Left colon (tissue), 2 donors: ENCODE results near the gene CCDC127. TPM values are rescaled to one million over a fixed set of nuclear protein-coding genes. Genes with fewer than 3 reads are reported as not detected.
A peak's percentile ranks its signal among the peaks of the same experiment; 100 is the strongest.
"Not testable (repeated sequence)": the region's sequence is repeated elsewhere in the genome, so short reads cannot be mapped to it uniquely, and the experiment has no call there.

ENCODE experiments used
- ATAC-seq: fragments of 200-7000 bp; cut with Tn5 transposase; one replicate; pipeline ENCODE4 v1.9.1; 2020; ENCODE audit warnings: mild to moderate bottlenecking, moderate library complexity
- DNase-seq, 2 donors: peaks; one replicate each; pipeline ENCODE4 v3.0.0-alpha.2; 2020
- intact Hi-C, 2 donors: fragments of 100-400 bp; cut with DNase I in 1 of 2; cut with micrococcal nuclease in 1 of 2; formaldehyde crosslinking; loops; one replicate each; pipeline versions ENCODE4 v1.11.2 to v1.14.0; 2022; cut with DNase I, micrococcal nuclease
- total RNA-seq, 2 donors: library from RNA; stranded (reverse); fragmentation: NEBNext Ultra II Directional; extraction: Animal tissue kit (Norgen Biotek cat#: 25700); gene quantifications; one replicate each; pipeline ENCODE4 v1.2.1, GENCODE V29; 2021
- donor health status: DM: no; HTN: no; CAD: no.
- donor health status: DM: yes; HTN: yes; CAD: no.

CCDC127 gene
- total RNA-seq, 2 donors from 2014 or later = 3.7 to 3.8 TPM

DNA sequence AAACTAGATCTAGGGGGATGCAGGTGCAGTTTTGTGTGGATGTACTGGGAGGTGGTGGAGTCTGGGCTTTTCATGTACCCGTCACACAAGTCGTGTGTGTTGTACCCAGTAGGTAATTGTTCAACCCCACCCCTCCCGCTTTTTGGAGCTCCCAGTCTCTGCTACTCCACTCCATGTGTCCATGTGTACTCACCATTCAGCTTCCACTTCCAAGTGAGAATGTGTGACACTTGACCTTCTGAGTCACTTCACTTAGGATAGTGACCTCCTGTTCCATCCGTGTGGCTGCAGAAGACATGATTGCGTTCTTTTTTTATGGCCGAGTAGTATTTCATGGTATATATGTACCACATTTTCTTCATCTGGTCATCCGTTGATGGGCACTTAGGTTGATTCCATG, 22.6 kb upstream of the CCDC127 start:
- ATAC-seq, intact Hi-C loops, DNase-seq: not testable (repeated sequence)

DNA sequence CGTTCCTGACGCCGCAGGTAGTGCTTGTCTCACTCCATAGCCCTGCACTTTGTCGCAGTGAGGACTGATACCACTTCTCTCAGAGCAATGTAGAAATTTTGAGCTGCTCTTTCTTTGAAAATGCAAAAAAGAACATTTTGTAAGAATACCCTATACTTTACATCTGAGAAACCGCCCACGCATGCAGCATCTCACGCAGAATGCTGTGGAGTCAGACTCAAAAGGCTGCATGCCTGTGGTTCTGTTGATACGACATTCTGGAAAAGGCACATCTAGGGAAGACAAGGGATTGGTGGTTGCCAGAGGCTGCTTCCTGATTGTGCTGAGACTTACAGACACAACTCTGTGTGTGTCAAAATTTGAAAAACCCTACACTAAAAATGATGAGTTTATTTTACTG, 20.0 kb upstream of the CCDC127 start:
- intact Hi-C loops, ATAC-seq, DNase-seq: not testable (repeated sequence)

DNA sequence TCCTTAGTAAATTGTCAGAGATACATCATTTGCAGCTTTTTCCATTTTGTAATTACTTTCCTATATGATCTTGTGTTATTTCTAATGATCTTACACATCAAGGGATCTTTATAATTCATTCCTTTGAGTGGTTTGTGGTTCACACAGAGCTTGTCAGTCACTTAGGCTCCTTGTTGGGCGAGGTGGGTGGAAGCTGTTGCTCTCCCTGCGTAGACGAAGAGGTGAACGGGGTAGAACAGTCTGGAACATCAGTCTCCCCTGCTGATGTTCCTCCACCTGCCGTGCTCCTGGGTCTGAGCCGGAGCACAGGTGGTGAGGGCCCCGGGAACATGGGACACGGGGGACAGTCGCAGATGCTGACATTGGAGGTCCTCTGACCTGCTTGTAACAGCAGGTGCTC, 17.6 kb upstream of the CCDC127 start:
- DNase-seq, intact Hi-C loops, ATAC-seq: not testable (repeated sequence)

DNA sequence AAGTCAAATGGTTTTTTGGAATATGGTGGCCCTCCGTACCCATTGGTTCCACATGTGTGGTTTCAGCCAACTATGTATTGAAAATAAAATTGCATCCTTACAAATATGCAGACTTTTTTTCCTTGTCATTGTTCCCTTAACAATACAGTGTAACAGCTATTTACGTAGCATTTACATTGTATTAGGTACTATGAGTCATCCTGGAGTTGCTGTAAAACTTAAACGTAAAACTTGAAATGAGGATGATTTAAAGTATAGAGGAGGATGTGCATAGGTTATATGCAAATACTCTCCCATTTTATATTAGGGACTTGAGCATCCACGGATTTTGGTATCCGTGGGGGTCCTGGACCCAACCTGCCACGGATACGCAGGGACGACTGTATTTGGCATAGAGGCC, 16.5 kb upstream of the CCDC127 start:
- intact Hi-C loops = no loop called here
- no peak for ATAC-seq

DNA sequence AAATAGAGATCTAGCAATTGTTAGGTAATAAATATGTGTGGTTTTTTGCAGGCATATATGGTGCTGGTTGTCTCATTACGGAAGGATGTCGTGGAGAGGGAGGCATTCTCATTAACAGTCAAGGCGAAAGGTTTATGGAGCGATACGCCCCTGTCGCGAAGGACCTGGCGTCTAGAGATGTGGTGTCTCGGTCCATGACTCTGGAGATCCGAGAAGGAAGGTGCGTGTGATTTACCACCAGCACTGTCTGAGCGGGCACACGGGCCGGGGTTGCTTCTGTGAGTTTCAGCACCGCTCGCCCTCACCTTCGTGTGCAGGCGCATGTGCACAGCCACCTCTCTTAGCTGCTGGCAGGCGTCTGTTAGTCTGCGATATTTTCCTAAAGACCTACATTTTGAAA, 15.5 kb upstream of the CCDC127 start:
- intact Hi-C loops, ATAC-seq, DNase-seq: not testable (repeated sequence)

More for the DNA sequence above, 16.5 kb upstream of the CCDC127 start:
- no peak for DNase-seq

DNA sequence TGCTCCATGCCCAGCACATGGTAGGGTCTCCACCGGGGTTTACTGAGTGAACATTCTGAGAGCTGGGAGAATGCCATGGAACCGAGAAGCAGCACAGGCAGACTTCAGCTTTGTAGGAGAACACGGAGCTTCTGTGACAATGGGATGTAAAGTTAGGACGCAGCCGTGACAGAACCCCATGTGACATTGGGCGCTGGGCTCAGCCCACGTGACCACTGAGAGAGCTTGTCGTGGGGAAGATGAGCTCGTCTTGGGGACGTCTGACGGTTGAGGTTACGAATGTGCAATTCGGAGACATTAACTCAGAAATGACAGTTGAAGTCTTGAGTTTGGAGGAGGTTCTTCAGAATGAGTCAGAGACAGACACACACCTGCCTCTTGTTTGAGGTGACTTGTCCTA, 13.7 kb upstream of the CCDC127 start:
- no peak for DNase-seq
- intact Hi-C loops = no loop called here

DNA sequence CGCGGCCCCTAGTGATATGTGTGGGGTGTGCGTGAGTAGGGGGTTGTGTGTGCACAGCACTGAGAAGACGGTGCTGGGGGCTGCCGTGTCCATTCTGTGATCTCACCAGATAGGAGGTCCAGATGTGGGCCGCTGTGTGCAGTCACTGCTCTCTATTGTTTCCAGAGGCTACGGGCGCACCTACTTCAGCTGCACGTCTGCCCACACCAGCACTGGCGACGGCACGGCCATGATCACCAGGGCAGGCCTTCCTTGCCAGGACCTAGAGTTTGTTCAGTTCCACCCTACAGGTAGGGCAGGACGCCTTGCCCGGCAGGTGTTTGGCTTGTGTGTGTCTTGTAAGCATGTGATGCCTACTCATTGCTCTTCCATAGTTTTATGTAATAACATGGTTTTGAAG, 12.8 kb upstream of the CCDC127 start:
- DNase-seq (no peak), ATAC-seq (peak; percentile 13)
- intact Hi-C loops = no loop called here

More for the DNA sequence above, 13.7 kb upstream of the CCDC127 start:
- ATAC-seq = no peak

DNA sequence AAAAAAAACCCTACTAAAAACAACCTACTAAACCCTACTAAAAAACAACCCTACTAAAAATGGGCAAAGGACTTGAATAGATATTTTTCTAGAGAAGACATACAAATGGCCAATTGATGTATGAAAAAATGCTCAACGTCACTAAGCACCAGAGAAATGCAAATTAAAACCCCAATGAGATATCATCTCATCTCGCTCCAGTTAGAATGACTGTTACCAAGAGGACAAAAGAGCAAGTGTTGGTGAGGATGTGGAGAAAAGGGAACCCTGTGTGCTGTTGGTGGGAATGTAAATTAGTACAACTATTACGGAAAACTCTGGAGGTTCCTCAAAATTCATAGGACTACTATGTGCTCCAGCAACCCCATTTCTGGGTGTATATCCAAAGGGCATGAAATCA, 10.9 kb upstream of the CCDC127 start:
- no peak for ATAC-seq
- intact Hi-C loops = no loop called here
- DNase-seq = no peak

DNA sequence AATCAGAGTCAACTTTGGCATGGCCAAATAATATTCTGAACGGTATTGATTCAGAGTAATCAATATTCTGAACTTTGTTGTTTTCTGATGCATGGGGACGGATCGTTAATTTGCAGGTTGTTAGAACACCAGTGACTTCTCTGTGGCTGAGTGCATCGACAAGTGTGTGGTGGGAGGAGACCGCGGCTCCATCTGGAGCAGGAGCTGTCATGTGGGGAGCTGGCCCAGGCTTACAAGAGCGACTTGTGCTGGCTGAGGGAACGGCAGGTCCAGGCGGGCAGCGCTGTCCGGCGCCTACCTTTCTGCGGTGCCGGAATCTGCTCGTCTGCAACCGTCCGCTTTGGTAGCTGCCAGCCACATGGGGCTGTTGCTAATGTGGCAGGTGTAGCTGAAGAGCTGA, 9.4 kb upstream of the CCDC127 start:
- intact Hi-C loops, ATAC-seq, DNase-seq: not testable (repeated sequence)

DNA sequence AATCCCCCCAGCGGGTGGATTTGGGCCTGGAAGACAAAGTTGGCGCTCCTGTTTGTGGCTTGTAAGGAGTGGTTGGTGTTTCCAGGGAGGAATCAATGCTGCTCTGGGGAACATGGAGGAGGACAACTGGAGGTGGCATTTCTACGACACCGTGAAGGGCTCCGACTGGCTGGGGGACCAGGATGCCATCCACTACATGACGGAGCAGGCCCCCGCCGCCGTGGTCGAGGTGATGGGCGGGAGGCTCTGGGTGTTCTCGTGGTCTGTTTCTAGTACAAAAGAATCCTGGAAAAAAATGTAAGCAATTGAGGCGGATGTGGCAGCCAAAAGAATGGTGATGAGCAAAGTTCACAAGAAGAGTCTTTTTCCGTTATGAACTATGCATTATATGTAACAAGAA, 7.4 kb upstream of the CCDC127 start:
- ATAC-seq (no peak), DNase-seq (no peak)
- intact Hi-C loops = no loop called here

DNA sequence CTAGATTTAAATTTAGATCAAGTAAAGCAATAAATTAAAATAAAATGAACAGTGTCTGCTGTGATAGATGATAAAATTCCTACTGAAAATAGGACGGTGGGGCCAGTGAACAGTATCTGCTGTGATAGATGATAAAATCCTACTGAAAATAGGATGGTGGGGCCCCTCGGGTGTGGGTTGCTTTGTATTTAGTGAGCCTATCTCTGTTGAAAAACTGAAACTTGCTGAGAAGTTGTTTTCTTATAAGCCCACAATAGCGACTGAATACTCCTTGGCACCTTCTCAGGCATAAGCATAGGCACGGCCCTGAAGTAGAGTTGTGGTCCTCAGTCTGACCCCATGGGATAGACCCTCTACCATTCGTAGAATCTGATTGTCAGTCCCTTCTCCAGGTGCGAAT, 5.8 kb upstream of the CCDC127 start:
- ATAC-seq = no peak
- no peak for DNase-seq
- intact Hi-C loops = no loop called here

DNA sequence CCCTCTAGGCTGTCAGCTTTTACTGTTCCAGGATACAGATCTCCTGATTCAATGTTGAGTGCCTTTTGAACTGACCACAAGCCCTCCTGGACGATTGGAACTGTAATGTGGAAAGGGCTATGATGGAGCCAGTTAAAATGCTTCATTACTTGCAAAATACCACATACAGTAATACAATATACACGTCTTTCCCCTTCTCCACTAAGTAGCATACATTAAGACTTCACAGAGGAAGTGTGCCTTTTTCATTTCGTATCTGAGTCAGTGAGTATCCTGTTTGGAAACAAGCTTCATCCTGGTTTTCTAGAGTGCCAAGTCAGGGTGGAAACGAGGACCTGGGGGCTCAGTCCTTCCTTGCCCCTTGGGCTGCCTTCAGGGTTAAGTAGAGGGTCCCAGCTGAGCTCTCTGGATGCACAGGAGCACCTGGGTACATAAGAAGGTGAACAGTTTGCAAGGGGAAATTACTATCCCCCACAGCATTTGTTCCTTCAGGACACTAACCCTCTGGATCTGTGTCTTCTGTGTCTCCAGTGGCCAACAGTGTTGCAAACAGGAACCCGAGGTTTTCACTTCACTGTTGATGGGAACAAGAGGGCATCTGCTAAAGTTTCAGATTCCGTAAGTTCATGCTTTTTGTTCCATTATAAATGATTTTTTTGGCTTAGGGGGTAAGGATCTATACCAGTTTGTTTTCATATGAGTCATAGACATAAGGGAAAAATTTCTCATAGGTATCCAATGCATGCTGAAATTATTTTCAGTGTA, 5.2 kb upstream of the CCDC127 start:
- DNase-seq, ATAC-seq, intact Hi-C loops: not testable (repeated sequence)

DNA sequence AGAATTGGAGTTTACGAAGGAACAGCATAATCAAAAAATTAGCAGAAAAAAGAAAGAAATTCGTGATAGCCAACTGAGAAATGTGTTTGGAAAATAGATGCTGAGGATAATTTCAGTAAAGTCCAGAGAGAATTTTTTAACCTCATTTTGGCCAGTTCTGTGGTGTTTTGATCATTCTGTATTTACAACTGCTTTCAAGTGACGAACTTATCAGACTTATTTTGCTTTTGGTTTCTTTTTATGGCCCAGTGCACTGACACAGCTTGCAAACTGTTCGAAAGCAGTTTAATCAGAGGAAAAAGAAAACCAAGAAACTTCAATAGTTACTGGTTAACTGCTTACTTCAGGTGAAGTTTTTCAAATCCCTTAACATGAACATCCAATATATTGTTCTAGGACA, 2.0 kb upstream of the CCDC127 start:
- ATAC-seq (no peak), DNase-seq (no peak)
- intact Hi-C loops = no loop called here

DNA sequence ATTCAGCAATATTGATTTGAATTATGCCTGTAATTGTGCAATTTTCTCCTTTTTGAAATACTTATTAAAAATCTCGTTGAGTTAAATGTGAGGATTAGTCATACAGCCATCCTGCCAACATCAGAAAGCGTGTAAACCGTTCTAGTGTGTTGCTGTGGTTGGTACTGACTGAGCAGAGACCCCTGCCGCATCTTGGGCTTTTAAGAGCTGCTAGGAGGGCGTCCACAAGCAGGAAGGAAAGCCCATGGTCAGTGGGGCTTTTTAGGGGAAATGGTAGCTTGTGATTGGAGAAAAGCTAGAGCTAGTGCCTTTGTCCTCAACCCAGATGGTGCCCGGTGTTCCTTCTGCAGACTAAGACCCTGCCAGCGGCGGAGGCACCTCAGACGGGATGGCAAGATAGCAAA, 1.5 kb upstream of the CCDC127 start:
- intact Hi-C loops = no loop called here
- ATAC-seq (no peak), DNase-seq (peak in 1 of 2 donors; percentile 24)

DNA sequence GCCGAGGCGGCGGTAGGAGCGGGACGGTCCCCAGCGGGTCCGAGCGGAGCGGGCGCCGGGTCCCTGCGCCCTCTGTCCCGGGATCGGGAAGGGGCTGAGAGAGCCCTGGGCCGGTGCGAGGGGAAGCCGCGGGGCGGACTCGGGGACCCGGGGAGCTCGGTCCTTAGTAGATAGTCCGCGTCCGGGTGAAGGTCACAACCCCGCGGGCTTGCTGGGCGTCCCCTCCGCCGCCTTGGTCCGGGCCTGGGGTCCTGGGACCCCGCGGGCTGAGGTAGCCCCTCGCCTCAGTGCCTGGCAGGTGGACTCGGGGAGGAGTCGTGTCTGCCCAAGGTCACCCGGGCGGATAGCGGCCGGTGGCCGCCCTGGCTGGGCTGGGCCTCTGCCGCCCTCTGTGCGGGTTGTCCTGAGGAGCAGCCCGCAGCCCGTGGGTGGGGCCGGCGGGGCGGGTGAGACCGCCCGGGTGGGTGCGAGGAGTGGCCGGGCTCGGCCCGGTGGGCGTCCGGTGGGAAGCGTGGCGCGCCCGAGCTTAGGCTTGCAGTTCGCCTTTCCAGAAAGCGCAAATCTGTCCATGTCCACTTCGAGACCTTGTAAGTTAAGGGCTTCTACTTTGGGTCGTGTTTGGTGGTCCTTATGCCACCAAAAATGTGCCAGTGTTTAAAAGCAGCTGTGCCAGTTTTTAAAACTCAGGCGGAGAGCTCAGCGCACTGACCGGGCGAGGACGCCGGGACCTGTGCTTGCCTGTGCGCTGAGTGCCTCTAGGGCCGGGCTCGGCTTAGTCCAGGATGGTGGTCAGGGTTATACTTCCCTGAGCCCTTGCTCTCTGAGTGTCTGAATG, 721 bp upstream of the CCDC127 start:
- ATAC-seq (peak; percentile 75), DNase-seq (peak; percentile 41 to 59)
- intact Hi-C loops = no loop called here

DNA sequence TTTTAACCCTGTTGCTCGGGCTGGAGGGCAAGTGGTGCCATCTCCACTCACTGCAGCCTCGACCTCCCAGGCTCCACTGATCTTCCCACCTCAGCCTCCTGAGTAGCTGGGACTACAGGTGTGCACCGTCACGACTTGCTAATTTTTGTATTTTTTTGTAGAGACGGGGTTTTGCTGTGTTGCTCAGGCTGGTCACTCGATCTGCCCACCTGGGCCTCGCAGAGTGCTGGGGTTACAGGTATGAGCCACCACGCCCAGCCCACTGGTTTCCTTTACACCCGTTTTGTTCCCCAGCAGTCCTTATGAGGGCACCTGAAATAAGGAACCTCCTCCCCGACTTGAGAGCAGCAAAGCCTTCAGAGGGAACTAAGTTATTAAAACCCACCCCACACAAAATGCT, 1.9 kb downstream of the CCDC127 start:
- DNase-seq, ATAC-seq, intact Hi-C loops: not testable (repeated sequence)

DNA sequence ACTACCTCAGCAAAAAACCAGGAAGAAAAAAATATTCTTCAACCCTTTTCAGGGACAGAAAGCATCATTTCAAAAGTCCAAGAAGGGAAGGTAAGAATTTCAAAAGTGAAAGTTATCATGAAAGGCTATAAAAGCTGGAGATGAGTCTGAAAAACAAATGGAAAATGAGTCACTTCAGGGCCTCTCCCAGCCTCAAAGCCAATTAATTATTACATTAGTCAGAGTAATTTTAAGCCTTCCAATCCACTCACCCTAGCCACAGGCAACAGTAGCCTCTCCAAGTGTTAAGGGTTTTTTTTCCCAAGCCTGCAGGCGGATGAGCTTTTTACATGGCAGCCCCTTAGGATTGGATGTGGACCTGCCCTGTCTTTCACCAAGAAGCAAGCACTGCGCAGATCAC, 2.7 kb downstream of the CCDC127 start:
- intact Hi-C loops, DNase-seq, ATAC-seq: not testable (repeated sequence)

DNA sequence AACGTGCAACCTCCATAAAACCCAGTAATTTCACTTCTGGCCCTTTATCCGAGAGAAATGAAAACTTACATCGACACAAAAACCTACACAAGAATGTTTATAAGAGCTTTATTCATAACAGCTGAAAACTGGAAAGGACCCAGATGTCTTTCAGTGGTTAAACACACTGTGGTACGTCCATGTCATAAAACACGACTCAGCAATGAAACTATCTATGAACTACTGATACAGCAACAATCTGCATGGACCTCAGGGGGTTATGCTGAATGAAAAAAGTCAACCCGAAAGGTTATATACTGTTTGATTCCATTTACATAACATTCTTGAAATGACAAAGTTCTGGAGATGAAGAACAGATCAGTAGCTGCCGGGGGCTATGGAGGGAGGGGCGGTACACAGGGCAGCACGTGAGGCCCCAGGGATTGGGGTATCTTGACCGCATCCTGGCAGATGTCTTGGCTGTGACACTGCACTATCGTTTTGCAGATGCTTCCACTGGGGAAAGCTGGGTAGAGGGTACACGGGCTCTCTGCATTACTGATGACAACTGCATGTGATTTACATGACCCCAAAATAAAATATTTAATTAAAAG, 4.1 kb downstream of the CCDC127 start:
- ATAC-seq (no peak), DNase-seq (no peak)
- intact Hi-C loops = no loop called here

DNA sequence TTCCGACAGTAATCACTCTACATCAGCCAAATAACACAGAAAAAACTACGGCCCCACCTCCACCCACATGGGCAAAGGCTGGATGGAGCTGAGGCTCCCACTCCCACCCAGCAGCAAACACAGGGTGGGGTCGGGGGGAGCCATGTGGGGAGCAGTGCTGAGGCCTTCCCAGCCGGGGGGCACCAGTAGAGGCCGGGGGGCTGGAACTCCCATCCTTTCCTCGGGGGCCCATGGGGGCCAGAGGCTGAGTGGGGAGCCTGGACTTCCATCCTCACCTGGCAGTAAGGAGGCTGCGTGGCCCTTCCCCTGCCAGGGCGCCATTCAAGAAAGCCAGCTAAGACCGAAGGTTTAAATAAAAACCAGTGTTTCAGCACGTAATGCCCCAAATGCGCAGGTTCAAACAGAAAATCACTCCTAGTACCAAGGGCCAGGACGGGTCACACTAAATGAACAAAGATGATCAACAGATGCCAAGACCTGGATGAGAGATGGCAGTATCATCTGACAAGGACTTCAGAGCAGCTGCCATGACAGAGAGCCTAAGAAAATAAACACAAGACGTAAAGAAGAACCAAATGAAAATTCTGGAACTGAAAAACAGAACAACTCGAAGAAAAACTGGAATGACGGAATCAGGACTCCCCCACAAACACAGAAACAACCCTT, 9.4 kb downstream of the CCDC127 start:
- no peak for DNase-seq
- ATAC-seq = no peak
- intact Hi-C loops = no loop called here
